HL-60 (cell line): ENCODE measurements around the gene CLCN7.

Experiments used
- DNase-seq, 2 experiments: peaks; one replicate each; pipeline ENCODE4 v3.0.0-alpha.2; 2010 to 2020; ENCODE audit warnings: low read depth in 1 of 2, low spot score in 1 of 2
- H3K27ac ChIP-seq: fragments of 250-450 bp; sonication (Bioruptor Pico); replicated peaks from 2 replicates; pipeline ENCODE4 v1.5.1; 2020; ENCODE audit warnings: mild to moderate bottlenecking, moderate library complexity
- H3K27me3 ChIP-seq: fragments of 250-450 bp; sonication (Bioruptor Pico); 2 replicates; pipeline ENCODE4 v1.5.1; 2021; ENCODE audit warnings: mild to moderate bottlenecking, moderate library complexity; ENCODE audit not compliant: insufficient read depth, poor library complexity, severe bottlenecking
- H3K4me3 ChIP-seq: replicated peaks from 2 replicates; pipeline ENCODE4 v1.5.1; 2011; ENCODE audit warnings: mild to moderate bottlenecking, control low read depth, low read length; ENCODE audit not compliant: insufficient read depth
- CTCF ChIP-seq: IDR thresholded peaks from one replicate; pipeline ENCODE4 v1.5.1; 2011; ENCODE audit warnings: low read length, control low read depth, inconsistent platforms; ENCODE audit not compliant: insufficient read depth
- GABPA ChIP-seq: IDR thresholded peaks from 2 replicates; pipeline ENCODE4 v1.6.1; 2012; ENCODE audit warnings: low read depth
- POLR2AphosphoS5 ChIP-seq: IDR thresholded peaks from 2 replicates; pipeline ENCODE4 v1.6.1; 2012; ENCODE audit warnings: low read depth
- REST ChIP-seq: IDR thresholded peaks from 2 replicates; pipeline ENCODE4 v1.6.1; 2012; ENCODE audit warnings: low read depth; ENCODE audit not compliant: insufficient replicate concordance
- SPI1 ChIP-seq: IDR thresholded peaks from 2 replicates; pipeline ENCODE4 v1.6.1; 2012; ENCODE audit warnings: low read depth, mild to moderate bottlenecking, borderline replicate concordance

The CLCN7 gene

GRCh38 chr16:1398826-1399581, 75.8 kb downstream of the CLCN7 start:
- TF ChIP-seq CTCF (no peak), REST (no peak), GABPA (no peak), SPI1 (no peak), POLR2AphosphoS5 (no peak)
- H3K27me3 ChIP-seq, result no peaks in the 10 kb centered on the region

GRCh38 chr16:1398351-1398750, 76.5 kb downstream of the CLCN7 start:
- H3K4me3 ChIP-seq, result no peak overlapping the region
- H3K27ac ChIP-seq, result no peak overlapping the region
- no peaks in the 10 kb centered on the region for H3K27me3 ChIP-seq
- no peak for DNase-seq
- TF ChIP-seq GABPA (no peak), CTCF (no peak), POLR2AphosphoS5 (no peak), REST (no peak), SPI1 (no peak)

More at GRCh38 chr16:1398826-1399581, 75.8 kb downstream of the CLCN7 start:
- no peak for DNase-seq
- Histone ChIP-seq H3K27ac (no peak overlapping the region), H3K4me3 (no peak overlapping the region)

- Histone ChIP-seq H3K27me3 (no peaks in the 10 kb centered on the region), H3K4me3 (no peak overlapping the region), H3K27ac (no peak overlapping the region)
- TF ChIP-seq SPI1 (no peak), POLR2AphosphoS5 (no peak)
- no peak for DNase-seq
Observed at GRCh38 chr16:1397779-1398178, 77.0 kb downstream of the CLCN7 start.

GRCh38 chr16:1395444-1396031, 79.3 kb downstream of the CLCN7 start:
- H3K27ac ChIP-seq, result no peak overlapping the region
- no peak for TF ChIP-seq CTCF
- no peak for TF ChIP-seq SPI1
- TF ChIP-seq GABPA, result no peak
- no peak for TF ChIP-seq POLR2AphosphoS5
- no peak for TF ChIP-seq REST
- H3K27me3 ChIP-seq, result no peaks in the 10 kb centered on the region
- H3K4me3 ChIP-seq, result no peak overlapping the region
- no peak for DNase-seq
